Measurements from ENCODE around the gene ASIC3.
A peak's percentile ranks its signal among the peaks of the same experiment; 100 is the strongest.
"Not testable (repeated sequence)": the region's sequence is repeated elsewhere in the genome, so short reads cannot be mapped to it uniquely, and the experiment has no call there.

Gene ASIC3

DNA sequence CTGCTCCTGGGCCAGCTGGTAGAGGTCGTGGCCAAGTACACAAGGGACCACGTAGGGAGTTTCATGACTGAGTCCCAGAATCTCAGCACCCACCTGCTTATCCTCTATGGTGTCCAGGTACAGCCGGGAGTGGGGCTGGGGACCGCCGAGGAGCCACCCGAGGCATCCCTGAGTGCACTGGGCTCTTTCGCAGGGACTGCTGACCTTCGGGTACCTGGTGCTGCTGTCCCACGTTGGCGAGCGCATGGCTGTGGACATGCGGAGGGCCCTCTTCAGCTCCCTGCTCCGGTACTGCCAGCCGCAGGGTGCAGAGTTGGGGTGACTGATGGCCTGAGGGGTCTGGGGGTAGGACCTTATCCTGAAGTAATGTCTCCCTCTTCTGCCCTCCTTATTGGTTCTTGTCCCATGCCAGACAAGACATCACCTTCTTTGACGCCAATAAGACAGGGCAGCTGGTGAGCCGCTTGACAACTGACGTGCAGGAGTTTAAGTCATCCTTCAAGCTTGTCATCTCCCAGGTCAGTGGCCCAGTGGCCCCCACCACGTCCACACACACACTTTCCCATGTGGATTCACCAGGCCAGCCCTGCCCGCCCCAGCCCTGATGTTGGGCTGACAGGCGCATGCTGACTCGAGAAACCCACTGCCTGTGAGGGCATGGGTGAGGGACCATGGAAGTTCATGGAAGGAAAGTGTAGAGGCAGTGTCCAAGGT lies 13.9 kb upstream of the ASIC3 start:
- DNase-seq: no peak

DNA sequence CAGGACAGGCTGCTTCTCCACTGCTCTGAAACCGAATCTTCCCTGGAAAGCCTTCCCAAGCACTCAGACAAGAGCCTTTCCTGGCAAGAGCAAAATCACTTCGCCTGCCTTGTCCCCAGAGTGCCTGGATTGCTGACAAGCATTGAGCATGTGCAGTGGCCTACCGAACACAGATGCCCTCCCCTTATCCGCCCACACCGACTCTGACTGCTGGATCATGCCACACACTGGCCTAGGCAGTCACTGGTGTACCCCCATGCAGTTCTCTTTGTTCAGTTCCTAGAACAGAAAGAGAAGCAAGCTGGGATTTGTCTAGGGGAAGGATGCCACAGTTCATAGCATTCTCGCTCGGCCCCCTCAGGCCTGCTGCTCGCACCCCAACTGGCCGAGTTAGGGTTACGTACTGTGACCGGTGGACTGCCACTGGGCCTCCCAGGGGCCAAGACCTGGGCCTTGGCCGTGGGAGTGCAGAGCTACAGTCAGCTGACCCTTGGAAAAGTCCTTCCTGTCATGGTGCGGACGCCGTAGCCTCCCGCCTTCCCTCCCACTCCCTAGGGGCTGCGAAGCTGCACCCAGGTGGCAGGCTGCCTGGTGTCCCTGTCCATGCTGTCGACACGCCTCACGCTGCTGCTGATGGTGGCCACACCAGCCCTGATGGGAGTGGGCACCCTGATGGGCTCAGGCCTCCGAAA lies 13.2 kb upstream of the ASIC3 start:
- no peak for DNase-seq

DNA sequence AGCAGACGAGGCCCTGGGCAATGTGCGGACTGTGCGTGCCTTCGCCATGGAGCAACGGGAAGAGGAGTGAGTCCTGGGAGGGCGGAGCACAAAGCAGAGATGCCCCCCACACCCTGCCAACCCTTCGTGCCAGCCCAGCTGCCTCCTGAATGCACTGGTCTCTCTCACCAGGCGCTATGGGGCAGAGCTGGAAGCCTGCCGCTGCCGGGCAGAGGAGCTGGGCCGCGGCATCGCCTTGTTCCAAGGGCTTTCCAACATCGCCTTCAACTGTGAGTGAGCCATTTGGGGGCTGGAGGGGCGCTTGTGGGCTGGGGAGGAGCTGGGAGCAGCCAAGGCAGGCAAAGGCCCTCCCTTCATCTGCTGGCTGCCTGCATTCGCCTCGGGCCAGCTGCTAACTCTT lies 12.4 kb upstream of the ASIC3 start:
- no peak for DNase-seq

DNA sequence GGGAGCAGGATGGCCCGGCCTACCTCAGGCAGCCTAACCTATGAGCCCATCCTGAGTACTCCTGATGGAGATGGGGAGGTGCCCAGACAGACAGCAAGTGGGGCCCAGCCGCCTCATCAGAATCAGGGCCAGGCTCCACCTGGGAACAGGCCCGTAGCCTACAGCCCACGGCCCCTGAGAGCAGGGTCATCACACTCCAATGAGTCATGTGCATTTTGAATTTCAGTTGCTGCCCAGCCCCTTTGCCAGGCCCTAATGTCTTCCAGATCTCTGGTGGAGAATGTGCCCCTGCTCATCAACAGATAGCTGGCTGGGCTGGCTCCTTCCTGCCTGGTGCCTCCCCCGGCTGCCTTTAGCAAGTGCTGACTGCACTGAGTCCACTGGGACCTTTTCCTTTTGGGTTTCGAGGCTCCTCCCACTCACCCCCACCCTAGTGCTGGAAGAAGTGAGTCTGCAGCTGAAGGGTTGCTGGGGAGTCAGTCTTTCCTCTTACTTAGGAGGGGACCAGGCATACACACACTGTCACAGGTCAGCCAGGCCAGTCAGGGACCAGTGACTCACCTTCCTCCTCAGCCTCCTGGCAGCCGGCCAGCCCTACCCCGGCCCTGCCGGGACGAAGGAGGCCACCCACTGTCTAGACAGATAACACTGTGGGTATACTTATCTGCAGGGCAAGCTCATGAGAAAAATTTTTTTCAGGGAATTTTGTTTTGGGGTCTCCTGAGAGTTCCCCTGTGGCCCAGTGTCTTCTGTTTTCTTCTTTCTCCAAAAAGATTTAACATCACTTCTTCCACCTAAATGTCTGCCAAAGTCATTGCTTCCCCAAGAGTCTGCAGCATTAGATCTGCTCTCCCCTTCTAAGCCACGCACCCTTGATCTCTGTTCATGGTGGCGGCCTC lies 9.1 kb upstream of the ASIC3 start:
- DNase-seq: peak; percentile 77

DNA sequence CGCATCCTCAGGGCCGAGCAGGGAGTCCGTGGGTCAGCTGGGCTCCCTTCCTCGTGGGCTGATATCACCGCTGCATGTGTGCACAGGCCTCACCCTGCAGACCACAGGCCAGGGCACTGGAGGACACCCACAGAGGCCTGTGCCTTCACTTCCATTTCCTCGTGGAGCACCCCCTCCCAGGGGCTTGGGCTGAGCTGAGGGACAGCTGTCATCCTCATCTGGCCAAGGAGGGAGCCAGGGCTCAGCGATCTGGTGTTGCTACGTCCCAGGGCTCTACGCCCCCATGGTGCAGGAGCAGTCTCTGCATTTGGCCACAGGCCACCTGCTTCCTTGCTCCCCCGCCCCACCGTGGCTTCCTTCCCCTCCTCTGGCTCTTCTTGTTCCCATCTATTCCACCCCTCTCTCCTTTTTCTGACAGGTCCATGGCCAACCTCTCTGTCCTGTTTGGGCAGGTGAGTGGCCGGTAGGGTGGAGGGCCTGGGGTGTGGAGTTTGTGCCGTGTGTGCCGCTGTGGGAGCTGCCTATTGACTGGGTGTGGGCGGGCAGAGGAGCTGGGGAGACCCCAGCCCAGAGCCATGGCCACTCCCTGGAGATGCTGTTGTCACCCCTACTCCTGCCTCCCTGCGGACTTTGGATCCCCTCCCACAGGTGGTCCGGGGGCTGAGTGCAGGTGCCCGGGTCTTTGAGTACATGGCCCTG lies 8.3 kb upstream of the ASIC3 start:
- no peak for DNase-seq

DNA sequence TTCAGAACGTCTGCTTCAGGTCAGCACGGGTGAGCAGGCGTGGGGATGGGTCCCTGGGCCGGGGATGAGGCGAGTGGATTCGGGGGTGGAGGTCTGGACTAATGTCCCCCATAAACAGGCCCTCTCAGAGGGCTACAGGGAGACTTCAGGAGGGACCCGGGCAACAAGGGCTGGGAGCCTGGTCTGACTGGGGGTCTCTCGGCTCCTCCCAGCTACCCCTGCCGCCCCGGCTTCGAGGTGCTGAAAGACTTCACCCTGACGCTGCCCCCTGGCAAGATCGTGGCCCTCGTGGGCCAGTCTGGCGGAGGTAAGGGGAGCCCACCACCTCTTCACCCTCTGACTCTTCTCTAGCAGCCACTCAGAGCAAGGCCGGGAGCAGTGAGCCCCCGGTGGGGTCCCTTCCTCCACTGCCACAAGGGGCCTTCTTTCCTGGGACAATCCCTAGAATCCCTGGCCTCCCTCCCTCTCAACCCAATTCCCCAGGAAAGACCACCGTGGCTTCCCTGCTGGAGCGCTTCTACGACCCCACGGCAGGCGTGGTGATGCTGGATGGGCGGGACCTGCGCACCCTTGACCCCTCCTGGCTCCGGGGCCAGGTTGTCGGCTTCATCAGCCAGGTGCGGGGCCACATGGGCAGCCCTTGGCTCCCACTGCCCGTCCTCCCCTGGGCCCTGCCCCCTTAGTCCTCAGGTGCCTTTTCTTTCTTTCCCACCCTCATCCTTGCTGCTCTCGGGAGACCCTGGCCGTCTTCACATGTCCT lies 7.5 kb upstream of the ASIC3 start:
- no peak for DNase-seq

DNA sequence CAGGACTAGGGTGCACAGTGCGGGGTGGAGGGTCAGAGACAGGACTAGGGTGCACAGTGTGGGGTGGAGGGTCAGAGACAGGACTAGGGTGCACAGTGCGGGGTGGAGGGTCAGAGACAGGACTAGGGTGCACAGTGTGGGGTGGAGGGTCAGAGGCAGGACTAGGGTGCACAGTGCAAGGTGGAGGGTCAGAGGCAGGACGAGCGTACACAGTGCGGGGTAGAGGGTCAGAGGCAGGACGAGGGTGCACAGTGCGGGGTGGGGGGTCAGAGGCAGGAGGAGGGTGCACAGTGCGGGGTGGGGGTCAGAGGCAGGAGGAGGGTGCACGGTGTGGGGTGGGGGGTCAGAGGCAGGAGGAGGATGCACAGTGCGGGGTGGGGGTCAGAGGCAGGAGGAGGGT lies 4.9 kb upstream of the ASIC3 start:
- not testable (repeated sequence) for DNase-seq

DNA sequence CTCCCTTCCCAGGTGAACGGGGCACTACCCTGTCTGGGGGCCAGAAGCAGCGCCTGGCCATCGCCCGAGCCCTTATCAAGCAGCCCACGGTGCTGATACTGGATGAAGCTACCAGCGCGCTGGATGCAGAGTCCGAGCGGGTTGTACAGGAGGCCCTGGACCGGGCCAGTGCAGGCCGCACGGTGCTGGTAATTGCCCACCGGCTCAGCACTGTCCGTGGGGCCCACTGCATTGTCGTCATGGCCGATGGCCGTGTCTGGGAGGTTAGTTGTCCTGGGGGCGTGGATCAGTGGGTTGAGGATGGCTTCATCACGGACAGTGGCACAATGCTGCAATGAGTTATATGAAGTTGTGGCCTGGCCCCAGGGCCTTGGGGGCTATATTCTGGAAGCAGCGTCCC lies 4.4 kb upstream of the ASIC3 start:
- DNase-seq: no peak

DNA sequence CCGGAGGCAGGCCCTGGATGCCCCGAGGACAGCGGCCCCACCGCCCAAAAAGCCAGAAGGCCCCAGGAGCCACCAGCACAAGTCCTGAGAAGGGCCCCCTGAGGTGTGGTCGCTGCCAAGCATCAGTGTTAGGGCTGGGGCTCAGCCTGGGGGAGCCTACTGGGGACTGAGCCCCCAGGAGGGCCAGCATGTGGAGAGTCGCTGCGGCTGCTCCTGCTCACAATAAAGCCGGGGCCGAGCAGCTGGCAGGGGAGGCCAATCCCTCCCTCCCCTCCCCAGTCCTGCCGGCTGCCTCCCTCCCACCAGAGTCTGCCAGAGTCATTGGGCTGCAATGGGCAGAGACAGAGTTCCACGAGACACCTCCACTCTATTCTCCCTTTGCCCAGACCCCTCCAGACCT lies 3.1 kb upstream of the ASIC3 start:
- DNase-seq: no peak

DNA sequence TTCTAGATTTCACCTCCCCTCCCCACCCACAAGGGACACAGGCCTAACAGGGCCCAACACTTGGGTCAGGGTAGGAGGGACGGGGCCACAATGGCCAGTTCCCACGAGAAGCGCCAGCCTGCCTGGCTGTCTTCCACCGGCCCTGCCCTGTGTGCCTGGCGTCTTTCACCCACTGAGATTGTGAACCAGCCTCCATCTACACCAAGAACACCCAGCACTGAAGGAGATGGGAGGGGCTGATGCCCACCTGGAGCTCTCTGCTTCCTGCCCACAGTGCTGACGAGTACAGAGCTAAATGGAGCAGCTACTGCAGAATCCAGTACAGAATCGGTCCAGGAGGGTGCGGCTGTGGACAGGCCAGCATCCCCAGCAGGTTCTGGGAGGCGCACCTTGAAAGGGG lies 2.4 kb upstream of the ASIC3 start:
- no peak for DNase-seq

DNA sequence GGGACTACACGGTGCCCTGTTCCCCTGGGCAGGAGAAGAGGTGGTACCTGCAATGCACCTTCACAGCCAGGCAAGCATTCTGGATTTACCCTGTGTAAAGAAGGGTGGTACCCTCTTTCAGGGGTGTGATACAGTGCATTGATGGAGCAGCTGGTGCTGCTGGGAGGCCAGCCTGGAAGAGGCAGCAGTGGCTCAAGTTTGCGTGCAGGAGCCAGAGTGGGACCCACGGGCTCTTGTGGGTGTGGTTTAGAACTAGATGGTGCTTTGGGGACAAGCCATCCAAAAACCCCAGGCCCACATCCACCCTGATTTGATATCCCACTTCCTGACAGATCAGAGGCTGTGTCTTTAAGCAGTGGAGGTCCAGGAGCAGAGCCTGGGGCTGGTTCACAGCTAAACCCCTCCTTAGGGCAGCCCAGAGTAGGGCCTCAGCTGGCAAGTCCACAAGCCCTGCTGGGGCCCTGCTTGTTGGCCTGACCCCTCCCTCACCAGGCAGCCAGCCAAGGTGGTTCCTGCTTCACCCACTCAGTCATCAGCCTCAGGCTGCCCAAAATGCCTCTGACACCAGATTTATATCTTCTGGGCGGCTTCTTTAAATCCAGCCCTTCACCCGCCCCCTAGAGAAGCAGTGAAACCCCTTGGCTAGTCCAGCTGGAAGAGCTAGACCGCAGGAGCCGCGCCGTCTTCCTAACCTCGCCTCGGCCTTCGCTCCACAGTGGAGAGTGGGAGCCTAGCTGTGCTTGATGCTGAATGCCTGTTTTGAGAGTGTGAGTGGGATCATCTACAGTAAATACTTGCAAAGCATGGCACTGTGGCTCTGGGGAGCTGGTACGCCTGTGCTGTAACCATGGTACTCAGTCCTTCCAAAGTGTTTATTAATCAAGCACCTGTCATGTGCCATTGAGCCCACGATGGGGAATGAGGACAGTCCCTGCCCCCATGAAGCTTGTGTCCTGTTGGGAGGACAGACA lies 1.4 kb upstream of the ASIC3 start:
- DNase-seq: no peak

DNA sequence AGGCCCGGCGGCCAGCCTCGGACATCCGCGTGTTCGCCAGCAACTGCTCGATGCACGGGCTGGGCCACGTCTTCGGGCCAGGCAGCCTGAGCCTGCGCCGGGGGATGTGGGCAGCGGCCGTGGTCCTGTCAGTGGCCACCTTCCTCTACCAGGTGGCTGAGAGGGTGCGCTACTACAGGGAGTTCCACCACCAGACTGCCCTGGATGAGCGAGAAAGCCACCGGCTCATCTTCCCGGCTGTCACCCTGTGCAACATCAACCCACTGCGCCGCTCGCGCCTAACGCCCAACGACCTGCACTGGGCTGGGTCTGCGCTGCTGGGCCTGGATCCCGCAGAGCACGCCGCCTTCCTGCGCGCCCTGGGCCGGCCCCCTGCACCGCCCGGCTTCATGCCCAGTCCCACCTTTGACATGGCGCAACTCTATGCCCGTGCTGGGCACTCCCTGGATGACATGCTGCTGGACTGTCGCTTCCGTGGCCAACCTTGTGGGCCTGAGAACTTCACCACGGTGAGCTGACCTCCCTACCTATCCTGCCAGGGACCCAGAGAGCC lies 656 bp downstream of the ASIC3 start:
- no peak for DNase-seq

DNA sequence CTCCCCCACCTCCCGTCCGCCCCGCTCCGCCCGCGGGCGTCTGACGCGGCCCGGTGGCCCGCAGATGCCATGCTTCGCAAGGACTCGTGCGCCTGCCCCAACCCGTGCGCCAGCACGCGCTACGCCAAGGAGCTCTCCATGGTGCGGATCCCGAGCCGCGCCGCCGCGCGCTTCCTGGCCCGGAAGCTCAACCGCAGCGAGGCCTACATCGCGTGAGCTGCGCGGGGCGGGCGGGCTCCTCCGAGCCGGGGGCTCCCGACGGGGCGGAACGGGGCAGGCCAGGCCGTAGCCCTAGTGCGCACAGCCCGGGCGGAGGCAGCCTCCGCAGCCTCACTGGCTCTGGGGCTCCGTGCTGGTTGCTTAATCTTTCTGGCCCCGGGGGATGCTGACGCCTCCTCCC lies 2.8 kb downstream of the ASIC3 start:
- peak; percentile 50 for DNase-seq

DNA sequence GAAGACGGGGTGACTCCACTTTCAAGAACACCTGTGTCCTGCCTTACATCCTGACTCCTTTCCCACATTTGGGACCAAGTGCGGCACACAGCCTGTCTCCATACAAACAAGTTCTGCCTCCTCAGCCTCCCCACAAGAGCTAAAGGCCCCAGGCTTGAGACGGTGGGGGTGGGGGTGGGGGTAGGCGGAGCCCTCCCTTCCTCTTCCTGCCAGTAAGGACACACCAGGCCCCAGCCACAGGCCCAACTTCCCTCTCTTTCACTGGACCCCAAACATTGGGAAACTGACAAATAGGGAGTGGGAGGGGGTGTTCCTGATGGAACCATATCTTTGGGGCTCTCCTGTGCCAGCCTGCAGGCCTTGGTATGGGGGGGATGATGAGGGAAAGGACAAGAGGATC lies 4.8 kb downstream of the ASIC3 start:
- DNase-seq: no peak

DNA sequence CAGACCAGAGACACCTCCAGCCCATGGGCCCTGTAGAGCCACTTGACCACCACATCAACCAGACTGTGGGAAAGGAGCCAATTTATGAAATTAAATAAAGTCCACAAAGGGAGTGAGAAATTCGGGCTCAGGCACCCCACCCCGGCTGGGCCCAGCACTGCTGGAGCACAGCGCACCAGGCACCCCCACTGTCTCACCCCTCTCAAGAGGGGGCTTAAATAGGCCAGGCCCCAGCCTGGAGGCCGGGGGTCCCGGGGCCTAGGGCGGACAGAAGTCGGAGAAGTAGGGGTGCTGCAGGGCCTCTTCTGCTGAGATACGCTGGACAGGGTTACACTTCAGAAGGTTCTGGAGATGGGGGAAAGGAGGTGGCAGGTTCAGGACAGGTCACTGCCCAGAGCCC lies 5.4 kb downstream of the ASIC3 start:
- no peak for DNase-seq

DNA sequence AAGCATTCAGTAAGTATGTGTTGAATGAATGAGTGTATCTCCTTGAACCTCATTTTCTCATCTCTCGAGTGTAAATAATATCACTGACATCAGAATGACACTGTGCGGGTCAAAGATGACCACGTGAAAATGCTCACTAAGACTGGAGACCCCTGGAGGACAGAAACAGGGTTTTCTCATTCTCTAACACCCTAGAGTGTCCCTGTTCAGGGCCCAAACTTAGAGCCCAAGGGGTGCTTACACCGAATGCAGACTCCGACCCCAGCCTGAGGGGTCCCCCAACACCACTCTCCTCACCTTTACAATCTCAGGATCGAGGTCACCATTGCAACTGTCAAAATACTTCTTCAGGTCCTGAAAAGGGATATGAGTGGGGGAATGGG lies 7.9 kb downstream of the ASIC3 start:
- no peak for DNase-seq

DNA sequence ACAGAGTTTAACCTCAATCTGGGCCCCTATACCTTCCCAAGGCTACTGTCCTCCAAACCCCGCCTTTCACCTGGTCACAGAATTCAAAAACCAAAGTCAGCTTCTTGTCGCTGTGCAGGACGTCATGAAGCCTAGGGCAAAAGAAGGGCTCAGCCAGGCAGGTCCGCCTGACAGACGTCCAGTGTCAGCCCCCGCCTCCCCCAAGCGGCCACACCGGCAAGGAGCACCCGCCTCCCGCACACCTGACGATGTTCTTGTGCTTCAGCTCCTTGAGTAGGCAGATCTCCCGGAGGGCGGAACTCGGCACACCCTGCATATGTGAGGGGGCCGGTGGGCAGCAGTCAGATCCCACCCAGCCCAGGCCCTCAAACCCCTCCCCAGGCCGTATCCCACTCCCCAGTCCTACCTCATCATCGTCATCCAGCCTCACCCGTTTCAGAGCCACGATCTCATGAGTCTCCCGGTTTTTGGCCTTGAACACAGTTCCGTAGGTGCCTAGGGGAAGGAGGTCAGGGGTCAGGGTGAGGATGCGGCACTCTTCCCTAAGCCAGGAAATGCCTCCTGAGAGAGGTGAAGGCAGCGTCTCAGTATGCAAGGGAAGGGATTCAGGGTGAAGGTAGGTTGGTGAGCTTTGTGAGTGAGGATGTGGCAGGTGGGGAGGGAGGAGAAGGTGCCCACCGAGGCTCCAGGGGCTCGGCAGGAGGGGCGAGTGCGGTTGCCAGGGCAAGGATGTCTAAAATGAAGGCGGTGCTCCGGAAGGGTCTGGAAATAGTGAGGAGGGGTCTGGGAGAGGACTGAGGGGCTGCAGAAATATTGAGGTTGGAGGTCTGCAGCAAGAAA lies 8.6 kb downstream of the ASIC3 start:
- no peak for DNase-seq

DNA sequence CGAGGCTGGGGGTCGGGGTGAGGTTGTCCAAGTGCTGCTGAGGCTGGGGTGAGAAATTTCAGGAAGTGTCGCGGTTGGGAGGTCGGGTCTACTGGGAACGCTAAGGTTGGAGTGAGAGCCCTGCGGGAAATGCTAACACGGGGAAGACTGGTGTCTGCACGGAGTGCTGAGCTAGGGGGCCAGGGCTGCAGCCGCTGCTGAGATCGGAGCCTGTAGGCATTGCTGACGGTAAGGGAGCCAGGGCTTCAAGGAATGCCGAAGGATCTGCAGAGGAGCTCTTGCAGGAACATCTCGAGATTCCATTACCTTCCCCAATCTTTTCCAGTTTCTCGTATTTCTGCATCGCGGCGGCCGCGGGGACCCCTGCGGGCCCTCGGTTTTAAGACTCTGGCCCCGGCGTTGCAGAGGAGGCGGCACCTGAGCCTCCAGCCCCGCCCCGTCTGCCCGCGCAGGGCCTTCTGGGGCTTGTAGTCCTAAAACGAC lies 9.2 kb downstream of the ASIC3 start, which contains the start of gene CDK5:
Gene CDK5, minus strand, starts transcription at position 392 of the 483 bp plus-strand sequence. Its CDS starts 49 bp downstream, at position 343.
- no peak for DNase-seq

DNA sequence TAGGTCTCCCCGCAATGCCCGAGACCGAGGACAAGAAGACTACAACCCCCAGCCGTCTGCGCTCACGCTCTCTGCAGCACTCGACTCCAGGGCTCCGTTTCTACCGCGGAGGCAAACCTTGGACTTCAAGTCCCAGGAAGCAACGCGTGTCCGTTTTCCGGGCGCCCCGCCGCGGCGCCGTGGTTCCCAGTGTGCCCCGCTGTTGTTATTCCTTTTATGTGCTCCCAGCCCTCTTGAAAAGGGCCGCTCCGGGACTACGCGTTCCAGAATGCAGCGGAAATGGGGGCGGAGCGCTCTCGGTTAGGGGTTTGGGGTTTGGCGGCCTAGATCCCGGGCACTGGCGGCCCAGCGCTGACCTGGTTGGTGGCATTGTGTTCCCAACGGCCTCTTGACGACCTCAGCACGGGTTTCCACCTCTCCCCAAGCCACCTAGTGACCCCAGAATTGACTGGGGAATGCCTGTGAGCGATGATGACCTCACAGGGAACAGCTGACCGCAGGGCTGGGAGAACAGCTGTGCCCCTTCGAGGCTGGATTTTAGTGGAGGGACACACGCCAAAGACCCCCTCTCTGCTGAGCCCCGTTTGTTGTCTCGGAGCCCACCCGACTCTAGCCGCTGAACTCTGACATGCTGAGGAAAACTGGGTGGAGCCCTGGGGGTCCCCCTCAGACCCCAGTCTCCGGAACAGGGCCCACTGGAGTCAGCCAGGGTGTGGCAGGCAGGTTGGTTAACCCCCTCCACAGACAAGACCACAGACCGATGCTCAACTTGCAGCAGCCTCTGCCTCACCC lies 9.9 kb downstream of the ASIC3 start:
- peak; percentile 90 for DNase-seq

All from activated CD4-positive, CD25-positive, alpha-beta regulatory T cell treated with anti-CD3 and anti-CD28 coated beads, Interleukin-2, amount 50 U/mL, for 72 hours (primary cell).